NCI-H1048 (cell line): ENCODE measurements around the gene ZNF407.

Experiments used
- DNase-seq: peaks from one replicate; lab custom pipeline; 2025; lab: John Stamatoyannopoulos, UW

ZNF407 gene

GRCh38 chr18:74579496-74580065 lies 18.1 kb upstream of the ZNF407 start:
- DNase-seq, result no peak

- DNase-seq, result no peak
Measured at GRCh38 chr18:74582642-74583041, 15.0 kb upstream of the ZNF407 start.

- no peak for DNase-seq
Measured at GRCh38 chr18:74587441-74587840, 10.2 kb upstream of the ZNF407 start.

GRCh38 chr18:74589021-74589420 lies 8.6 kb upstream of the ZNF407 start:
- no peak for DNase-seq

GRCh38 chr18:74589811-74590210 lies 7.9 kb upstream of the ZNF407 start:
- no peak for DNase-seq

- no peak for DNase-seq
Measured at GRCh38 chr18:74590671-74591070, 7.0 kb upstream of the ZNF407 start.

GRCh38 chr18:74595431-74595830 lies 2.2 kb upstream of the ZNF407 start:
- no peak for DNase-seq

GRCh38 chr18:74597034-74597661 lies 522 bp upstream of the ZNF407 start:
- DNase-seq, result no peak

GRCh38 chr18:74598350-74599001 lies 806 bp downstream of the ZNF407 start:
- DNase-seq, result no peak

- no peak for DNase-seq
Measured at GRCh38 chr18:74604361-74604760, 6.7 kb downstream of the ZNF407 start.

- no peak for DNase-seq
Measured at GRCh38 chr18:74604774-74605173, 7.1 kb downstream of the ZNF407 start.

GRCh38 chr18:74608681-74609080 lies 11.0 kb downstream of the ZNF407 start:
- DNase-seq, result no peak

- no peak for DNase-seq
Measured at GRCh38 chr18:74609535-74609934, 11.9 kb downstream of the ZNF407 start.

- no peak for DNase-seq
Measured at GRCh38 chr18:74610051-74610615, 12.5 kb downstream of the ZNF407 start.

- no peak for DNase-seq
Measured at GRCh38 chr18:74610860-74611259, 13.2 kb downstream of the ZNF407 start.

- DNase-seq, result no peak
Measured at GRCh38 chr18:74611765-74612164, 14.1 kb downstream of the ZNF407 start.

GRCh38 chr18:74613381-74613780 lies 15.7 kb downstream of the ZNF407 start:
- DNase-seq, result no peak

- DNase-seq, result no peak
Measured at GRCh38 chr18:74616494-74616893, 18.8 kb downstream of the ZNF407 start.

GRCh38 chr18:74617486-74617885 lies 19.8 kb downstream of the ZNF407 start:
- DNase-seq, result no peak

GRCh38 chr18:74622072-74622471 lies 24.4 kb downstream of the ZNF407 start:
- DNase-seq, result no peak

- no peak for DNase-seq
Measured at GRCh38 chr18:74623047-74623816, 25.6 kb downstream of the ZNF407 start.

- no peak for DNase-seq
Measured at GRCh38 chr18:74624466-74624865, 26.8 kb downstream of the ZNF407 start.

- DNase-seq, result no peak
Measured at GRCh38 chr18:74625157-74625556, 27.5 kb downstream of the ZNF407 start.
